ENCODE data around the gene PHLDB1.

The PHLDB1 gene

GRCh38 chr11:118635642-118636041 is 28.2 kb downstream of the PHLDB1 start:
- no peak overlapping the region for H3K4me3 ChIP-seq (ENCODE audit: low read length)

GRCh38 chr11:118636569-118637290 is 29.3 kb downstream of the PHLDB1 start:
- TF ChIP-seq ZNF274 (IDR thresholded peaks at IDR 0.05; ENCODE audit: low read depth, low read length), result no peak
- no peak overlapping the region for H3K4me3 ChIP-seq (ENCODE audit: low read length)

More at GRCh38 chr11:118635642-118636041, 28.2 kb downstream of the PHLDB1 start:
- TF ChIP-seq ZNF274 (IDR thresholded peaks at IDR 0.05; ENCODE audit: low read depth, low read length), result no peak

- no peak for TF ChIP-seq ZNF274 (IDR thresholded peaks at IDR 0.05; ENCODE audit: low read depth, low read length)
- no peak overlapping the region for H3K4me3 ChIP-seq (ENCODE audit: low read length)
Observed at GRCh38 chr11:118638726-118639125, 31.3 kb downstream of the PHLDB1 start.

GRCh38 chr11:118639899-118640298 is 32.5 kb downstream of the PHLDB1 start:
- no peak for TF ChIP-seq ZNF274 (IDR thresholded peaks at IDR 0.05; ENCODE audit: low read depth, low read length)
- no peak overlapping the region for H3K4me3 ChIP-seq (ENCODE audit: low read length)

GRCh38 chr11:118640332-118641154 is 33.1 kb downstream of the PHLDB1 start:
- TF ChIP-seq ZNF274 (IDR thresholded peaks at IDR 0.05; ENCODE audit: low read depth, low read length), result no peak

GRCh38 chr11:118641397-118642019 is 34.1 kb downstream of the PHLDB1 start:
- no peak overlapping the region for H3K4me3 ChIP-seq (ENCODE audit: low read length)
- no peak for TF ChIP-seq ZNF274 (IDR thresholded peaks at IDR 0.05; ENCODE audit: low read depth, low read length)

More at GRCh38 chr11:118640332-118641154, 33.1 kb downstream of the PHLDB1 start:
- no peak overlapping the region for H3K4me3 ChIP-seq (ENCODE audit: low read length)

GRCh38 chr11:118643142-118643994 is 36.0 kb downstream of the PHLDB1 start:
- H3K4me3 ChIP-seq (ENCODE audit: low read length), result no peak overlapping the region
- no peak for TF ChIP-seq ZNF274 (IDR thresholded peaks at IDR 0.05; ENCODE audit: low read depth, low read length)

- TF ChIP-seq ZNF274 (IDR thresholded peaks at IDR 0.05; ENCODE audit: low read depth, low read length), result no peak
- no peak overlapping the region for H3K4me3 ChIP-seq (ENCODE audit: low read length)
Observed at GRCh38 chr11:118643995-118644345, 36.6 kb downstream of the PHLDB1 start.

- H3K4me3 ChIP-seq (ENCODE audit: low read length), result no peak overlapping the region
- TF ChIP-seq ZNF274 (IDR thresholded peaks at IDR 0.05; ENCODE audit: low read depth, low read length), result no peak
Observed at GRCh38 chr11:118644496-118644895, 37.1 kb downstream of the PHLDB1 start.

GRCh38 chr11:118645066-118645715 is 37.8 kb downstream of the PHLDB1 start:
- no peak for TF ChIP-seq ZNF274 (IDR thresholded peaks at IDR 0.05; ENCODE audit: low read depth, low read length)
- no peak overlapping the region for H3K4me3 ChIP-seq (ENCODE audit: low read length)

GRCh38 chr11:118646393-118646792 is 39.0 kb downstream of the PHLDB1 start:
- TF ChIP-seq ZNF274 (IDR thresholded peaks at IDR 0.05; ENCODE audit: low read depth, low read length), result no peak

GRCh38 chr11:118648291-118648690 is 40.9 kb downstream of the PHLDB1 start:
- no peak for TF ChIP-seq ZNF274 (IDR thresholded peaks at IDR 0.05; ENCODE audit: low read depth, low read length)
- no peak overlapping the region for H3K4me3 ChIP-seq (ENCODE audit: low read length)

More at GRCh38 chr11:118646393-118646792, 39.0 kb downstream of the PHLDB1 start:
- H3K4me3 ChIP-seq (ENCODE audit: low read length), result no peak overlapping the region

GRCh38 chr11:118649941-118650340 is 42.5 kb downstream of the PHLDB1 start:
- no peak for TF ChIP-seq ZNF274 (IDR thresholded peaks at IDR 0.05; ENCODE audit: low read depth, low read length)
- H3K4me3 ChIP-seq (ENCODE audit: low read length), result no peak overlapping the region
